Glutamatergic neuron (in vitro differentiated cells): ENCODE results near the gene PTPRN2. TPM values are rescaled to one million over a fixed set of nuclear protein-coding genes. Genes with fewer than 3 reads are reported as not detected.

Experiments
- DNase-seq: peaks from one replicate; pipeline ENCODE4 v3.0.0; 2022
- H3K27ac Mint-ChIP-seq: one replicate; pipeline ENCODE4 v1.8.0; 2020; ENCODE audit warnings: mild to moderate bottlenecking, mixed read lengths, inconsistent platforms; ENCODE audit not compliant: unreplicated experiment
- H3K27me3 Mint-ChIP-seq: one replicate; pipeline ENCODE4 v1.8.0; 2020; ENCODE audit warnings: mild to moderate bottlenecking, moderate library complexity, mixed read lengths, inconsistent platforms; ENCODE audit not compliant: unreplicated experiment
- H3K36me3 Mint-ChIP-seq: one replicate; pipeline ENCODE4 v1.8.0; 2020; ENCODE audit warnings: mild to moderate bottlenecking, mixed read lengths, inconsistent platforms; ENCODE audit not compliant: unreplicated experiment
- H3K4me1 Mint-ChIP-seq: one replicate; pipeline ENCODE4 v1.8.0; 2020; ENCODE audit warnings: mild to moderate bottlenecking, low read depth, mixed read lengths, inconsistent platforms; ENCODE audit not compliant: unreplicated experiment
- H3K4me3 Mint-ChIP-seq: one replicate; pipeline ENCODE4 v1.8.0; 2020; ENCODE audit warnings: mild to moderate bottlenecking, mixed read lengths, inconsistent platforms; ENCODE audit not compliant: unreplicated experiment
- H3K9me3 Mint-ChIP-seq: one replicate; pipeline ENCODE4 v1.8.0; 2020; ENCODE audit warnings: mild to moderate bottlenecking, moderate library complexity, mixed read lengths, inconsistent platforms; ENCODE audit not compliant: unreplicated experiment
- total RNA-seq: library from RNA; stranded (reverse); fragmentation: NEBNext Ultra II Directional; extraction: Animal tissue kit (Norgen Biotek cat#: 25700); gene quantifications from one replicate; pipeline ENCODE4 v1.2.1, GENCODE V29; 2021; ENCODE audit not compliant: unreplicated experiment
- TF ChIP-seq, protein P1 (sequence below): fragments of 200-600 bp; sonication (generic); IDR thresholded peaks from one replicate; pipeline ENCODE4 v1.5.0; 2021; ENCODE audit not compliant: partially characterized antibody, unreplicated experiment

Gene PTPRN2
- total RNA-seq, 1 donor from 2014 or later, result 49.0 TPM

DNA sequence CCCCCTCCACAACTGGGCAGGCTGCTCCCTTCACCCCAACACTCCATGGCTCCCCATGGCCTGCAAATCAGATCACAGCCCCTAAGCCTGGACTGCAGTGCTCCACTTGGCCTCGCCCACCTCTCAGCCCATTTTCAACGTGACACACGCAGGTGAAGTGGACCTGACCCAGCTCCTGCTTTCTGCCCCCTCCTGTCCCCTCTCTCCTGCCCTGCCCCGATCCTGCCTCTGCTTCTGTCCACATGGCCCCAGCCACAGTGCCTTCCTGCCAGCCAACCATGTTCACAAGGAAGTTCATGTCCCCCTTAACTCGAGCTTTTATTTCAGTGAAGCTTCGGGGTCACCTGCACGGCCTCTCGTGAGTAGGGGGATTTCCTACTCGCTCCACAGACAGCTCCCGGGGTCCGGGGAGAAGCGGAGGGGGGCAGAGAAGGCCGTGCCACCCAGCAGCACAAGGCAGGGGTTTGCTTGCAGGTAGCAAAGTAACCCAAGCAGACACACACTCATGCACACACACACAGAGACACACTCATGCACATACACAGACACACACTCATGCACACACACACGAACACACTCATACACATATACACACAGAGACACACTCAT is 713.3 kb downstream of the PTPRN2 start:
- H3K27me3 Mint-ChIP-seq, result peaks cover 13% of the 10 kb centered on the region
- H3K4me3 Mint-ChIP-seq, result no peak overlapping the region
- no peak for DNase-seq
- TF ChIP-seq, protein P1, sequence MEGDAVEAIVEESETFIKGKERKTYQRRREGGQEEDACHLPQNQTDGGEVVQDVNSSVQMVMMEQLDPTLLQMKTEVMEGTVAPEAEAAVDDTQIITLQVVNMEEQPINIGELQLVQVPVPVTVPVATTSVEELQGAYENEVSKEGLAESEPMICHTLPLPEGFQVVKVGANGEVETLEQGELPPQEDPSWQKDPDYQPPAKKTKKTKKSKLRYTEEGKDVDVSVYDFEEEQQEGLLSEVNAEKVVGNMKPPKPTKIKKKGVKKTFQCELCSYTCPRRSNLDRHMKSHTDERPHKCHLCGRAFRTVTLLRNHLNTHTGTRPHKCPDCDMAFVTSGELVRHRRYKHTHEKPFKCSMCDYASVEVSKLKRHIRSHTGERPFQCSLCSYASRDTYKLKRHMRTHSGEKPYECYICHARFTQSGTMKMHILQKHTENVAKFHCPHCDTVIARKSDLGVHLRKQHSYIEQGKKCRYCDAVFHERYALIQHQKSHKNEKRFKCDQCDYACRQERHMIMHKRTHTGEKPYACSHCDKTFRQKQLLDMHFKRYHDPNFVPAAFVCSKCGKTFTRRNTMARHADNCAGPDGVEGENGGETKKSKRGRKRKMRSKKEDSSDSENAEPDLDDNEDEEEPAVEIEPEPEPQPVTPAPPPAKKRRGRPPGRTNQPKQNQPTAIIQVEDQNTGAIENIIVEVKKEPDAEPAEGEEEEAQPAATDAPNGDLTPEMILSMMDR, result no peak
- H3K4me1 Mint-ChIP-seq, result peaks cover 2% of the 10 kb centered on the region
- no peak overlapping the region for H3K27ac Mint-ChIP-seq
- H3K9me3 Mint-ChIP-seq, result peaks cover 18% of the 10 kb centered on the region
- peaks cover 11% of the 10 kb centered on the region for H3K36me3 Mint-ChIP-seq

DNA sequence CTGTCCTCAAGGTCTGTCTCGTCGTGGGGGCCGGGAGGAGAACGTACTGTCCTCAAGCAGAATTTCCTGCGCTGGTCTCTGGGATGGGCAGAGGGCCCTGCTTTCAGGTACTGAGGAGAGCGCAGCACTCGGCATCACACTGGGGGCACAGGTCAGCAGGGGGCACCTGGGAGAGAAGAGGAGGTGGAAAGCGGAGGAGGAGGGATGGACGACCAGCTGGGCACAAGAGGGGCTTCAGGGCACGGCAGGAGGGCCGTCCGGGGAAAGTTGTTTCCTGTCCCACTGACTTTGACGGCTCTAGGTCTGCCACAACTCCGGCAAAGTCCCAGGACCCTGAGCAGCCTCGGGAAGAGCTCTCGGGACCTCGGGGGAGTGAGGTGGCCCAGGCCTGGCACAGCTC is 714.0 kb downstream of the PTPRN2 start:
- H3K27me3 Mint-ChIP-seq, result peaks cover 11% of the 10 kb centered on the region
- peaks cover 8% of the 10 kb centered on the region for H3K36me3 Mint-ChIP-seq
- no peak overlapping the region for H3K27ac Mint-ChIP-seq
- H3K9me3 Mint-ChIP-seq, result peaks cover 18% of the 10 kb centered on the region
- TF ChIP-seq, protein P1, result no peak
- H3K4me3 Mint-ChIP-seq, result no peak overlapping the region
- H3K4me1 Mint-ChIP-seq, result peaks cover 2% of the 10 kb centered on the region
- DNase-seq, result peak; percentile 6

DNA sequence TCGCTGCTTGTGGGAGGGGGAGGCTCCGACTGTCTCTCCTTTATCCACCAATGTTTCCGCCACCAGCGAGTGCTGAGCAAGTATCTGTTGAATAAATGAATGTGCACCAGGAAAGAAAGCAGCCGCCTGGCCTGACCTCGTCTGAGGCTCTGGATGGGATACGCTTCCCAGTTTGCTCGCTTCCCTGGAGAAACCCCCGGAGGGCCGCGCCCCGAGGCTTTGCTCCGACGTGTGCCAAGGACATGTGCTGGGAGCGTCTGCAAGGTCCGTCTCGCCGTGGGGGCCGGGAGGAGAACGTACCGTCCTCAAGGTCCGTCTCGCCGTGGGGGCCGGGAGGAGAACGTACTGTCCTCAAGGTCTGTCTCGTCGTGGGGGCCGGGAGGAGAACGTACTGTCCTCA is 714.4 kb downstream of the PTPRN2 start:
- Mint-ChIP-seq H3K4me3 (no peak overlapping the region), H3K27ac (no peak overlapping the region), H3K36me3 (peaks cover 8% of the 10 kb centered on the region), H3K9me3 (peaks cover 20% of the 10 kb centered on the region), H3K27me3 (peaks cover 11% of the 10 kb centered on the region), H3K4me1 (peaks cover 2% of the 10 kb centered on the region)
- TF ChIP-seq, protein P1, result no peak
- DNase-seq, result no peak

DNA sequence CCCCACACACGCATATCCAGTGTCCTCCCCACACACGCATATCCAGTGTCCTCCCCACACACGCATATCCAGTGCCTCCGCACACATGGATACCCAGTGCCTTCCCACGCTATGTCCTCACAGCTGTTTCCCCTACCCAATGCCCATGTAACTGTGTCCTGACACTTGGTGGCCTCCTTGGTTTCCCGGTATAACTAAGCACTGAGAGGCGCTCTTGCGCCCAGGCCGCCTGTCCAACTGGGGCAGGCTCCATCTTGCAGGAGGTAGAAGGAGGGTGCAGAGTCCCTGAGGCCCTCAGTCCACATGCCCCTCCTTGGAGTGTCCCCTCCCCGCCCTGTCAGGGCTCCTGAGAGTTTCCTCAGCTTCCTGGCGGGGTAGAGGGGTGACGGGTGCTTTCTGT is 715.2 kb downstream of the PTPRN2 start:
- Mint-ChIP-seq H3K4me3 (no peak overlapping the region), H3K4me1 (peaks cover 2% of the 10 kb centered on the region), H3K27ac (no peak overlapping the region), H3K27me3 (peaks cover 12% of the 10 kb centered on the region), H3K36me3 (peaks cover 8% of the 10 kb centered on the region), H3K9me3 (peaks cover 20% of the 10 kb centered on the region)
- TF ChIP-seq, protein P1, result no peak
- DNase-seq, result no peak

DNA sequence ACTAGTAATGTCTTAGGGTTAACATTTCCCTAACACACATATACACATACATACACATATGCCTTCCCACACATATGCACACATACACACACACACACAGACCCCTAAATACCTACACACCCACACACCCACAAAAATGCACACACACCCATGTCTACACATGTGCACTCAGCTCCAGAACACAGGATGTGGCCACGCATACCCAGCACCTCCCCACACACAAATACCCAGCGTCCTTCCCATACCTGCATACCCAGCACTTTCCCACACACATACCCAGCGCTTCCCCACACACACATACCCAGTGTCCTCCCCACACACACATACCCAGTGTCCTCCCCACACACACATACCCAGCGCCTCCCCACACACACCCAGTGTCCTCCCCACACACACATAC is 715.9 kb downstream of the PTPRN2 start:
- Mint-ChIP-seq H3K36me3 (peaks cover 8% of the 10 kb centered on the region), H3K4me1 (peaks cover 2% of the 10 kb centered on the region), H3K9me3 (peaks cover 21% of the 10 kb centered on the region), H3K27ac (no peak overlapping the region), H3K27me3 (peaks cover 14% of the 10 kb centered on the region), H3K4me3 (no peak overlapping the region)
- DNase-seq, result peak; percentile 2
- TF ChIP-seq, protein P1, result no peak
